GF-D8 (cell line): ENCODE data around the gene FSTL4.
"Not testable (repeated sequence)": the region's sequence is repeated elsewhere in the genome, so short reads cannot be mapped to it uniquely, and the experiment has no call there.

ENCODE experiments used
- DNase-seq: peaks from one replicate; lab custom pipeline; 2025; lab: John Stamatoyannopoulos, UW

The FSTL4 gene

DNA sequence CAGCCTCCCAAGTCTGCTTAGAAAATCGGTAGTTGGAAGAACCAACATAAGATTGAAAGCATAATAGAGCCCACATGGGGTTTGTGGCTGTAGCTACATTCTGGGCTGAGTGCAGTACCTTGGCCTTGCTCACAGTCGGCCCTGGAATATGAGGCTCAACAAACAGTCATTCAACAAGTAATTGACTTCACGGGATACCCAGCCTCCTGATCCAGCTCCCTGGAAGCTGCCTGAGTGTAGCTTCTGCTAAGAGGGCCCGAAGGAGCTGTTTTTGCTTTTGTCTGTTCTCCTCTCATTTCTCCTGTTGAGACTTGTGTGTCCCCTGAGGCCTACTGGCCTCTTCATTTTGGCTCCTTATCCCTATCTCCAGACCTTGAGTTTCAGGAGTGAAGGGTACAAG lies 389.8 kb downstream of the FSTL4 start:
- no peak for DNase-seq

DNA sequence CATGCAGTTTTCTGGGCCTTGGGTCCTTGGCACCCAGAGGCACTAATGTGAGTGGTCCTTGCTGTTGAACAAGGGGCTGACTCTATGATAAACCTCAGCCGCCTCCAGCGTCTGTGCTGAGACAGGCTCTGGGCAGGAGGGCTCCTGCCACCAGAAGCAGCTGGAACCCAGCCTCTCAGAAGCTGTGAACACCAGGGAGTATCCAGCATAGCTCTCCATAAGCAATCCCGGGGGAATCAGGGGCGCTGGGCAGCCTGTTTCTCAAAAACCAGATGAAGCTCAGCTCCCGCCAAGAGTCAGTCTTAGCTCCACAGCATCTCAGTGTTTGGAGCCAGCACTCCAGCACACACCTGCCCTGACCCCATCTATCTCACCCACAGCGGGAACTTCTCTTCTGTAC lies 390.3 kb downstream of the FSTL4 start:
- no peak for DNase-seq

DNA sequence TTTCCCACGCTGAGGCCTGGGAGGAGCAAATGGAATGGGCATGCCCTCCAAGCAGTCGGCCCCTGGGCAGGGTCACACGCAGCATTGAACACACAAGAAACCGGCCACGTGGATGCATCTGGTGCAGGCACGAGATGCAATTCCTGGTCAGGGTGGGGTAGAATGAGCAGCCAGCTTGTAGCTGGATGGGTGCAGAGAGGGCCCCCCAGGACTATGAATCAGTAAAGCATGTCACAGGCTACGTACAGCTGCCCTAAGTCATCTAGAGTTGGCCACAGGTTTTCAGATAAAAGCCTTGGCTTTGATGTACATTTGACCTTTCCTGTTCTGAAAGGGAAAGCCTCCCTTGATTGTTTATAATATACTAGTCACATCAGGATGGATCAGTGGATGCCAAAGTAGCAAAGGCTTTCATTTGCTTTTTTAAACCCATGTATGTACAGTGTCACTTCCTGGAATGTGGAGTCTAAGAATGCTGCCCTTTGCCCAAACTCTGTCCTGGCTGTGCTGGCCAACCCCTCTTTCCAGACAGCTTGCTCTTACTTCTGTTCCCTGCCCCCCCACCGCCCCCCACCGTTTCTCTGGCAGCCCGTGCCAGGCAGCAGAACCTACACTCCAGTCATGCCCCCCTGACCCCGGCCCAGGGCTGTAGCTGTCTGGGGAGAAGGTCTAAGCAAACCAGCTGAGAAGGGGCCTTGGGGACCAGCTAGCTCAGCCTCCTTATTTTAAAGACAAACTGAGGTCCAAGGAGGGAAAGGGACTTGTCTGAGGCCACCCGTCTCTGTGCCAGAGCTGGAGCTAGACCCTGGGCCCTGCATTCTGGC lies 391.3 kb downstream of the FSTL4 start:
- no peak for DNase-seq

DNA sequence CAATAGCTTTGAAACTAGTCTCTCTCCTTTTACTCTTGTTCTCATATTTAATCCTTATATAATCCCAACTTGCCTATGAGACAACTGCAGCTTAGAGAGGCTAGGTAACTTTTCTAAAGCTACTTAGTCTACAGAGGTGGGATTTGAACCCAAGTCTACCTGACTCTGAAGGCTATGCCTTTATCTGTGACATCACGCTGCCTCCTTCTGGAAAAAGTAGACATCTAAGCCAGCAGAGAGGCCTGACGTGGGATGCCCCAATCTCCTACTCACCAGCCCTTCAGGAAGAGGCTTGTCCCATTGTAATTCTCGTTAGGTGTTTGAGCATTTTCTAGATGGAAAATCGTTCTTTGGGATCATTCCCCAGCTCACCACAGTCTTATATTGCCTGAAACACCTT lies 393.0 kb downstream of the FSTL4 start:
- no peak for DNase-seq

DNA sequence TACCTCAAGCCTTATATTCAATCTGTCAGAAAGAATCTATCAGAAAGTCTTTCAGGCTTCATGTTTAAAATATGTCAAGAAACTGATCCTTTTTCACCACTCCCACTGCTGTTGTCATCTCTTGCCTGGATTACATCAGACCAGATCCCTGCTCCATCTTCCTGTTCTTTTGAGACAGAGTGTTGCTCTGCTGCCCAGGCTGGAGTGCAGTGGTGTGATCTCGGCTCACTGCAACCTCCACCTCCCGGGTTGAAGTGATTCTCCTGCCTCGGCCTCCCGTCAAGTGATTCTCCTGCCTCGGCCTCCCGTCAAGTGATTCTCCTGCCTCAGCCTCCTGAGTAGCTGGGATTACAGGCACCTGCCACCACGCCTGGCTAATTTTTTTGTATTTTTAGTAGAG lies 396.2 kb downstream of the FSTL4 start:
- not testable (repeated sequence) for DNase-seq

DNA sequence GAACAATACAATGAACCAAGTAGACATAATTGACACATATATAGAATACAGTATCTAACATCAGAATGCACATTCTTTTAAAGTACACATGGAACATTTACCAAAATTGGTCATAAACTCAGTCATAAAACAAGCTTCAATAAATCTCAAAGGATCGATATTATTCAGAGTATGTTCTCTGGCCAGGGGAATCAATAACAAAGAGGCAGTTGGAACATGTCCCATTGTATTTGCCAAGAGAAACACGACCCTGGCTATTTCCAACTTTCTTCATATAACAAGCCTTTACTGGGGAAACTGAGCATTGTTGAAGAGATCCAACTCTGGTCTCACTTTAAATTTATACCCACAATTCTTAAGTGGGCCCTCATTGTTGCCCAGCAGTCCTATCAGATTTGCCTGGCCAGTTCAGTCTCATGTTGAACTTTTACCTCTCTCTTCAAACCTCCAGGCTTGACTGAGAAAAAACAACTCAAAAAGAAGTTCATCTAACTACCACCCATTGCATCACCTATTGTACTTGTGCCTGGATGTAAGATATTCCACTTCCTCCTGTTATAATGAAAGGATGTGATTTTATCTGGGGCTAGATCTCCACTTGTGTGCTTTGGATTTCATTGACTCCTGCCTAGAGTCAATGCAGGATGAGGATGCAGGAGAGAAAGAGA lies 398.1 kb downstream of the FSTL4 start:
- no peak for DNase-seq

DNA sequence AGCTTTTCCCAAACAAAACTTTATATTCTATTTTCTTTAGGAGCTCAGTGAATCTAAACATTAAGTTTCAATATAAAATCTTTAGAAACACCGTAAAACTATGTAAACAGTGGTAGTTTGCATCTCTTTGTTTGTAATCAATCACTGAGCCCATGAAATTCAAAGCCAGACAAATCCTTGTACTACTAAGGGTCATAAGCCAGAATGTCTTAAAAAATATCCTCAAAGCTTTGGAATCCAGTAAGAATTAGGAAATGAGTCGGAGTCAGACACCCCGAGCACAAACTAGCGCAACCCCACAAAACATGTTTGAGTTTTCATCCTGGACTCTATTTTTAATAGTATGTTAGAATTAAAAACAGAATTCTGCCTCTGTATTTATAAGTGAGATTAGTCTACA lies 406.7 kb downstream of the FSTL4 start:
- no peak for DNase-seq

DNA sequence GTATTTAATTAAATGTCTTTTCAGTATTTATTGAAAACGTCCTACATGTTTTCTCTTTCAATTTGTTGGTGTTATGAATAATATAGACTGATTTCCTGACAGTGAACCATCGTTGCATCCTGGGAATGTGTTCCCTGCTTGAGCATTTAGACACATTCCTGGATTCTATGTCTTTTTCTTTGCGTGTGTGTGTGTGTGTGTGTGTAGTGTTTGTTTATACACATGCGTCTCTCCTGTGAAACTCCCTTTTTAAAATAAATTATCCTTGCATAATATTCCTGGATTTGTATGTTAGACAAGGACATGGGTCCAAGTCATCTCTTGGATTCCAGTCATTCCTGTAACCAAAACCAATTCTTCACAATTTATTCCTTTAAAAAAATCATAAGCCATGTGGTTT lies 407.1 kb downstream of the FSTL4 start:
- no peak for DNase-seq

DNA sequence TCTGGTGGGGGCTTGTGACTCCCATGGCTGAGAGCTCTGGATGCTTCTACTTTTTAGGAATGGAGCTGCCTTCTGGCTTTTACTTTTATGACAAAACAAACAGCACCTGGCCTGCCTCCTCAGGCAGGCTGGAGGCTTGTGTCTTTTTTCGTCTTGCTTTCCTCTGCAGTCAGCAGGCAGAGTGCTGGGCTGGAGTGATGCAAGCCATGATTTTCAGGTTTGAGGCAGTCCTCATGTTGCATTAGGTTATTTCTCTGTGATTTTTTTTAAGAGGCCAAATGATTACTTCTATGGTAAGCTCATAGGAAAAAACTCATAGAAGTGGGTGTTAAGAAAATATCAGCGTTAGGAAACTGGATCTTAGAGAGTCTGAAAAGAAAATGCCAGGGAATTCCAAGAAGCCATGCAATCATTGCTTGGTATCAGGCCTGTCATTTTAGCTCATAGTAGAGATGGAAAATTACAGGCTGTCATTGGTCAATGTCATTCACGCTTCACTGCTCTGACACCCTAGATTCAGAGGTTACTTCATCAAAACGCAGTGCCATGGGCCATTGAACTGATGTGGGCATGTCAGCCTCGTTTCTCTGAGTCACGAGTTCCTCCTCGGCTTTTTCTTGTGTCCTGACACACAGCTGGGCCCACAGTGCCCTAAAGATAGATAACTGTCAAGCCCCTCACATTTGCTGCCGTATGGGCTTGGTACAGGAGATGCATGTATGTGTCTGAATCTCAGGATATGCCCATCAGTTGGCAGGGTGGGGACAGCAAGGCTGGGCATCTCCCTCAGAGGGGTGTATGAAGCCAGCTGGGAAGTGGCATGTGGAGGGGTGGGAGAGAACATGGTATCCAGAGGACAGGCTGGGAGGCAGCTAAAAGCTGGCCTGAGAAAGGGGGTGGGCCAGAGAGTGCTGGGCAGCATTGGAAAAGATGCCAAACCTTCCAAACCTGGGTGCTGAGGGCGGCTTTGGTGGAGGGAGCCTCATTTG lies 408.7 kb downstream of the FSTL4 start:
- DNase-seq = no peak

DNA sequence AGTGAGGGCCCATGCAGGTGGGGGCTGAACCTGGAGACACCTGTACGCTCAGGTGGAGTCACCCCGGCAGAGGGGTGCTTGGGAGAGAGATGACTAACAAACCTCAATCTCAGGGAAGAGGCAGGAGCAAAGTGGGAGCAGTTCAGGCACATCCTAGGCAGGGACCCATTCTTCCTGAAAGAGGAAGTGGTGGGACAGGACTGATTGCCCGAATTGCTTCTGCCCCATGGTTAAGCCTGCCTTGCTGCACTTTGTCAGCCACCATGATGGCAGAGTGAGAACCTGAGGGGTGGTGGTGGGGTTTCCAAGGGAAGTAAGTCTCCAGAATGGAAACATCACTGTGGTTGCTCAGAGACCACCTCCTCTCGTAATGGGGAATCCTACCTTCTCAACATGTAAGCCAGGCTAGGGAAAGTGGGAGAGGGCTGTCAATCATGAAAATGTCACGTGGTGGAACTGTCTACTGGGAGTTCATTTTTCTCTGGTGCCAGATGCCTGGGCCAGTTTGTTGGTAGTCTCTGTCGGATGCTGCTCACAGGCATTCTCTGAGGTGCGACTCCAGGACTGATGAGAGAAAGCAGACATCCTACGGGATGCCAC lies 410.2 kb downstream of the FSTL4 start:
- DNase-seq = no peak

DNA sequence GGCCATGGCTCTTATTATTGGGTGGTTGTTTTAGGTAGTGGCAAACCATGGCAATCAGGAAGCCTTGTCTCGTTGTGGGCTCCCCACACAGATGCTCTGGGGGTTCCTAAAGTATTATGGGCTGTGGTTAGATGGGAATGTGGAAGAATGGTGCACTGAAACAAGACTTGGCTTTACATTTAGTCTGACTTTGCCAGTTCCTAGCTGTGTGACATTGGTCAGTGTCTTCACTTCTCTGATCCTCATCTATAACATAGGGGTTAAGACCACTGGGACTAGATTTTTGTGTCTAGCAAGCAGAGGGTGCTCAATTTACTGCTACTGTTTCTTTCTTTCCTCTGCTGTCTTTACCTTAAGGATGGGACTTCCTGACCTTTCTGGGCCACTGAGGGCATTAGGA lies 411.0 kb downstream of the FSTL4 start:
- no peak for DNase-seq

DNA sequence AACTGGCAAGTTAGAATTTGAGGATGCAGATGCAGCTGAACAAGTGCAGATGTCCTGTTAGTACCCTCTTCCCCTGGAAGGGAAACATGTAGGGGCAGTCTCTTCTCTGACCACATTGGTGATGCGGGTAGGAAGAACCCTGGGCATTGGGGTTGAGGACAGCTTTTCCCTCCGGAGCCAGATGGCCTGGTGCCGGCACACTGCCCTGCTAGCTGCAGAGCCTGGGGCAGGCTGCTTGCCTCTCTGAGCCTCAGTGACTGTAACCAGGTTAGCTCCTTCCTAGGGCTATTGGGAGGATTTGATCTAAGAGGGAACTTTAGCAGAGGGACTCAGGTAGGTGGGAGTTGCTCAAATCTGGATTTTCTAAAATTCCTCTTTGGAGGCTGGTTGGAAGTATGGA lies 412.1 kb downstream of the FSTL4 start:
- DNase-seq = no peak

DNA sequence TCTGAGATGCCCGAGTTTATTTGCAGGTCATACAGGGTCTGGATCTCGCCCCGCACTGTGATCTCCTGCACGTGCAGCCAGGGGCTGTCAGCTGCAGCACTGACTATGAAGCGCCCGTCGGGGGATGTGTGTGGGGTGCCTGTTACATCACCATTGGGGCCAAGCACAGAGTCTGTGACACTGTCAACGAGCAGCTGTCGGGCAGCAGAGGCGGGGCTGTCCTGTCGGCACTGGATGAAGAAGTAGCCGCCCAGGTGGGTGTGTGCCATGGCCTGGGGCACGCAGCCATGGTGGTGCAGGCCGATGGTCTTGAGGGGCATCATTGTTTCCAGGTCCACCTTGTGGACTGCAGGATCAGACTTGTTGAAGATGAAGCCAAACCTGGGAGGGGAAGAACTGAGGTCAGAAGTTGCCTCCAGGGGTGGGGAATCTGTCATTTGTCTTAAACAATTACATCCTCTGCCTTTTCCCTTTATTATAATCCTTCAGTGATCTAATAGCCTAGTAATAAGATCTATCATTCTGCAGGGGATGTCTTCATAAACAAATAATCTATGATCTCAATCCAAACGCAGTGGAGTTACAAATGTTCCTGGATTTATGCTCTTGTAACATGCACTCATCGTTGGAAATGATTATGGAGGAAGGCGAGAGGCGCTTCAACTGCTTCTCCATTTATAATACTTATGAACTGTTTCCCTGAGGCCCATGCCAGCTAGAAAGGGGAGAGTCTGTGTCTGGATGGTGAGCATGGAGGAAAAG lies 412.7 kb downstream of the FSTL4 start:
- DNase-seq = no peak

DNA sequence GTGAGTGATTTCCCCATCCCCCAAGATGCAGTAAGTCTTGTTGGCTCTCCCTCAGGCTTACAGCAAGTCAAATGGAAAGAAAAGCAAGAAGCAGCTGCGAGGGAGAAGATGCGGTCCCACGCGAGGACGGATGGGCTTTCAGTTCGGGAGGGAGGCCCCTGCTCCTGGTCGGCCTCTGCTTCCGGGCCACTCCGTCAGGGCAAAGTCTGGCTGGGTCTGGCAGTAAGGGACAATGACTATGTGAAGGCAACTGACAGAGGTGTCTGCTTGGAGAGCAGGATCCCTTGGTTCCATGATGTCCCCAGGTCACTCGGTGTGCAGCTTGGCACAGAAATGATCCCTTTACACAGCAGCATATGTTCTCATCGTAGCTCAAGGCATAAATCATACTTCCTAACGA lies 413.8 kb downstream of the FSTL4 start:
- DNase-seq = no peak

DNA sequence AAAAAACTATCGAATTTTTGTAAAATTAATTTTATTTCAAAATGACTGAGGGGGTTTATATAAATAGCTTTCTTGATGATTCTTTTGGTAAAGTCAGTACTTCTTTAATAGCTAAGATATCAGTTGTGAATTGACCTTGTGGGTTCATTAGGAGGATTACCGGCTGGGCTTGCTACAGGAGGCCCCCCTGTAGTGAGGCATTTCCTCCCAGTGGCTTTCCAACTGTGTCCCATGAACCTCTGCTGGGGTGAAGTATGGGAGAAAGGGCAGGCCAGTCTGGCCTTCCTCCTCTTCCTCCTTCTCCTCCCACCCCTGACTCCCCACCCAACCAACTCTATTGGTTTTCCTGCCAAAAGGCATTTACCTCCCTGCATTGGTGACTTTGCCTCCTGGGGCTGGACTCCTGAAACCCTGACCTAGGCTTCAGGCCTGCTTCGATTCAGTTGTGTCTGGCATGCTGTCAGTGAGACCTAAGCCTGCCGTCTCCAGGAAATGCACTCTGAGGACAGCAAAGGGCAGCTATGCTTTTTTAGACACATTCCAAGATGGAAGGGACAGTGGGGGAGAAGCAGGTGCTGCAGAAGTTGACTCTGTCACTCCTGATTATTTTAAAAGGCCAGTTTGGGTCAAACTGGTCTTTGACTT lies 415.8 kb downstream of the FSTL4 start:
- no peak for DNase-seq

DNA sequence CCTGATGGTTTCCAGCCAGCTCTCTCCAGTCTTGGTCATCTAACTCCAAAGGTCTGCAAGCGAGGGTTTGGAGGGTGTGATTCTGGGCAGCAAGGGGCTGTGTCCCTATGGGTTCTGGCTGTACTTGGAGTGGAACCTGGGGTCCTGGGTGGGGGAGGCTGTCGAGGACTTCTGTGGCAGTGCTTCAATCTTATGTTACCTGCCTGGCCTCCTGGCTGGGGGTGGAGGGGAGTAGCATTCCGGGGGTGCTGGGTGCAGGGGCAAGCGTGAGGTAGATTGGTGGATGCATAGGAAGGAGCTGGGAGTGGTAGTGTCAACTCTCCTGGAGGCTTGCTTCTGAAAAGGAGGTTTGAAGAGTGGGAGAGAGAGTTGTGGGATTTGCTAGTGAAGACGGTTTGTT lies 417.1 kb downstream of the FSTL4 start:
- DNase-seq = no peak

DNA sequence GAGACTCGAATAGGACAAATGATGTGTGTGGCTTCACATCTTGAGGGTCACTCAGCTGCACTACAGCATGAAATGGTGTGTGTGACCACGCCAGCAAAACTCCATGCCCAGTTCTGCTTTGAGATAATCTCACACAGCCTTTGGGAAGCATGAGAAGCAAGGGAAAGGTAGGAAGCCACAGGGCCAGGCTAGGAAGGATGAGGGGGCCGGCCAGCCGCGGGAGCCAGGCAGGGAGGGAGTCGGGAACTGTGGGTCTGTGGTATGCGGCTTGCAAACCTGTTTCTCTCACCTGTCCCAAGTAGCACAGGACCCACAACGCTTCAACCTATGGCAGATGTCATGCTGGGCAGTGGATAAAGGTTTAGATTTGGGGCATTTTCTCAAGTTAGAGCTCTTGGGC lies 418.5 kb downstream of the FSTL4 start:
- DNase-seq = no peak

DNA sequence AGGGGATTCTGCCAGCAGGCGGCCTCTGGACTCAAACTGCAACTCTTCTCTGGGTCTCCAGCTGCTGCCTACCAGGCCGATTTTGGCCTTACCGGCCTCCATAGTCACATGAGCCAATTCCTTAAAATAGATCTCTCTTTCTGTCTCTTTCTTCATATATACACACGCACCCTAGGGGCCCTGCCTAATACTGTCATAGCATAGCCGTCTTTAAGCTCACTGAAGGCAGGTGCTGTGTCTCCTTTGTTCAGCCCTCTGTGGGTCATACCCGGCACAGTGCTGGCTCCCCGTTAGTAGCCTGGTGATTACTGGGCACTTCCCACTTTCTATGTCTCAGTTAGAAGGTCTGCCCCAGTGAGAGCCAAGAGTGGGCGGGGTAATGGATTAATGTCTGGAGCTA lies 419.6 kb downstream of the FSTL4 start:
- no peak for DNase-seq

DNA sequence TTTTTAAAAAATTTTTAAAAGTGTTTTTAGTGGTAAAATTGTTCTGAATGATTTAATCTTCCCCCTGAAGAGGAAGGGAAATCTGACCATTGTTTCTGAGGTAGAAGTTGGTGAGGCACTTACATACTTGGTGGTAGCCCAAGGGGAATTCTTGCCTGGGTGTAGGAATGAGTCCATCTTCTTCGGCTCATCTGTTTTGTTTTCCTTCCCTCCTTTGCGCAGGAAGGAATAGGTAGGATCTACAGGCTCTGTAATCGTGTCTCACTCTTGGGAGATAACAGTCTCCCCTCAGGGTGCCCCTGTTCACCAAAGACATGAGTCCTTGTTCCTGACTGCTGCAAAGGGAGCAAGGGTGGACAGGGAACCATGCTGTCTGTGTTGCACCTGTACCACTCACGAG lies 422.5 kb downstream of the FSTL4 start:
- no peak for DNase-seq

DNA sequence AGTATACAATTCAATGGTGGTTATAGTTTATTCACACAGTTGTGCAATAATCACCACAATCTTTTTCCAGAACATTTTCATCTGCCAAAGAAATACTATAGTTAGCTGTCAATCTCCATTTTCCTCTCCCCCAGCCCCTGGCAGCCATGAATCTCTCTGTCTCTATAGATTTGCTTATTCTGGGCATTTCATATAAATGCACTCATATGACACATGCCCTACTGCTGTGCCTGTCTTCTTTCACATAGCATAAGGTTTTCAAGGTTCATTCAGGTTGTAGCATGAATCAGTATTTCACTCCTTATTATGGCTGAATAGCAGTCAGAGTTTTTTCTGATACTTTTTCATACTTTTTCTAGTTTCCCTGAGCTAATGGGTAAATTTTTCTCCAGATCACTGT lies 432.9 kb downstream of the FSTL4 start:
- no peak for DNase-seq
